Liver (tissue), 9 donors: ENCODE data around the gene RFX8. TPM values are rescaled to one million over a fixed set of nuclear protein-coding genes. Genes with fewer than 3 reads are reported as not detected.

Experiments used
- DNase-seq: peaks from one replicate; pipeline ENCODE4 v3.0.0-alpha.2; 2017; ENCODE audit warnings: low spot score
- H3K27ac ChIP-seq, 2 donors: one replicate each; pipeline ENCODE4 v1.7.0; 2013; ENCODE audit warnings: inconsistent platforms in 2 of 2, low read length in 2 of 2, control low read depth in 1 of 2, low read depth in 1 of 2, mild to moderate bottlenecking in 1 of 2
- H3K27me3 ChIP-seq, 4 donors: one replicate each; pipeline versions ENCODE4 v1.6.1 to v1.7.0; 2013; ENCODE audit warnings: low read length in 3 of 4, inconsistent platforms in 1 of 4, mild to moderate bottlenecking in 1 of 4, moderate library complexity in 1 of 4; ENCODE audit not compliant: control insufficient read depth in 4 of 4, insufficient read depth in 4 of 4
- H3K36me3 ChIP-seq, 4 donors: one replicate each; pipeline versions ENCODE4 v1.6.1 to v1.7.0; 2013; ENCODE audit warnings: low read length in 3 of 4, mild to moderate bottlenecking in 3 of 4, low read depth in 1 of 4, moderate library complexity in 1 of 4; ENCODE audit not compliant: control insufficient read depth in 4 of 4, insufficient read depth in 3 of 4
- H3K4me1 ChIP-seq, 4 donors: one replicate each; pipeline versions ENCODE4 v1.6.1 to v1.7.0; 2013; ENCODE audit warnings: low read length in 3 of 4, mild to moderate bottlenecking in 3 of 4, moderate library complexity in 1 of 4; ENCODE audit not compliant: control insufficient read depth in 4 of 4, insufficient read depth in 4 of 4
- H3K4me3 ChIP-seq, 3 donors: one replicate each; pipeline versions ENCODE4 v1.6.1 to v1.7.0; 2013; ENCODE audit warnings: low read length in 3 of 3, control low read depth in 1 of 3, low read depth in 1 of 3, mild to moderate bottlenecking in 1 of 3
- H3K9ac ChIP-seq, 2 donors: one replicate each; pipeline ENCODE4 v1.7.0; 2013; ENCODE audit warnings: low read length in 2 of 2, mild to moderate bottlenecking in 2 of 2, moderate library complexity in 2 of 2, control low read depth in 1 of 2, low read depth in 1 of 2
- H3K9me3 ChIP-seq, 4 donors: one replicate each; pipeline versions ENCODE4 v1.6.1 to v1.7.0; 2013; ENCODE audit warnings: low read length in 3 of 4; ENCODE audit not compliant: control insufficient read depth in 4 of 4
- ATF3 ChIP-seq: IDR thresholded peaks from 2 replicates; pipeline ENCODE4 v1.6.1; 2016; ENCODE audit warnings: antibody characterized with exemption
- CTCF ChIP-seq: fragments of 150-350 bp; IDR thresholded peaks from 2 replicates; pipeline ENCODE4 v1.5.1; 2017; ENCODE audit warnings: improper control_type of control experiment, low read depth, low read length; ENCODE audit not compliant: missing input control
- EGR1 ChIP-seq, 2 donors: IDR thresholded peaks; 2 replicates each; pipeline ENCODE4 v1.6.1; 2016 to 2018; ENCODE audit warnings: antibody characterized with exemption in 2 of 2, low read depth in 2 of 2
- FOXA1 ChIP-seq: IDR thresholded peaks from 2 replicates; pipeline ENCODE4 v1.6.1; 2016; ENCODE audit warnings: antibody characterized with exemption
- FOXA2 ChIP-seq: IDR thresholded peaks from 2 replicates; pipeline ENCODE4 v1.6.1; 2016; ENCODE audit warnings: antibody characterized with exemption
- GABPA ChIP-seq, 2 donors: IDR thresholded peaks in 1 of 2; conservative IDR thresholded peaks in 1 of 2; 2 replicates each; pipeline ENCODE4 v1.6.1; 2016; ENCODE audit warnings: antibody characterized with exemption in 2 of 2, mild to moderate bottlenecking in 1 of 2, moderate library complexity in 1 of 2
- HNF4A ChIP-seq, 2 donors: conservative IDR thresholded peaks; 2 replicates each; pipeline ENCODE4 v1.6.1; 2016; ENCODE audit warnings: antibody characterized with exemption in 2 of 2, mild to moderate bottlenecking in 2 of 2
- JUND ChIP-seq, 2 donors: IDR thresholded peaks; 2 replicates each; pipeline ENCODE4 v1.6.1; 2016; ENCODE audit warnings: antibody characterized with exemption in 2 of 2
- MAX ChIP-seq: IDR thresholded peaks from 2 replicates; pipeline ENCODE4 v1.6.1; 2016; ENCODE audit warnings: antibody characterized with exemption
- NR2F2 ChIP-seq: IDR thresholded peaks from 2 replicates; pipeline ENCODE4 v1.6.1; 2016; ENCODE audit warnings: antibody characterized with exemption
- REST ChIP-seq: IDR thresholded peaks from 2 replicates; pipeline ENCODE4 v1.6.1; 2016; ENCODE audit warnings: antibody characterized with exemption, mild to moderate bottlenecking
- RXRA ChIP-seq, 2 donors: IDR thresholded peaks; 2 replicates each; pipeline ENCODE4 v1.6.1; 2017 to 2018; ENCODE audit warnings: antibody characterized with exemption in 2 of 2, mild to moderate bottlenecking in 1 of 2
- SP1 ChIP-seq: IDR thresholded peaks from 2 replicates; pipeline ENCODE4 v1.6.1; 2018; ENCODE audit warnings: antibody characterized with exemption, mild to moderate bottlenecking
- TAF1 ChIP-seq: conservative IDR thresholded peaks from 2 replicates; pipeline ENCODE4 v1.6.1; 2016; ENCODE audit warnings: antibody characterized with exemption, mild to moderate bottlenecking
- YY1 ChIP-seq: IDR thresholded peaks from 2 replicates; pipeline ENCODE4 v1.6.1; 2016; ENCODE audit warnings: antibody characterized with exemption, mild to moderate bottlenecking
- WGBS: extraction: QIAGEN DNeasy Blood & Tissue Kit; methylation state at CpG from one replicate; pipeline ENCODE4 v1.1.7; 2013; 5-methylcytosine and 5-hydroxymethylcytosine counted together
- polyA plus RNA-seq, 2 donors: library from polyadenylated mRNA; stranded (reverse) in 1 of 2; unstranded in 1 of 2; fragments of 200-250 nt in 1 of 2; fragments of >200 nt in 1 of 2; fragmentation: Nextera tagmentation in 1 of 2; extraction: Ambion mirVana in 1 of 2; gene quantifications; one replicate each; pipeline versions ENCODE4 v1.2.1 to v1.2.3, GENCODE V29; 2013 to 2015
- total RNA-seq, 2 donors: library from RNA; depleted of rRNA; stranded (reverse); fragments of >200 nt; gene quantifications; one replicate each; pipeline ENCODE4 v1.2.3, GENCODE V29; 2014
- donor health status: healthy.
- donor health status: healthy.
- donor health status: healthy.
- donor health status: healthy.
- donor health status: healthy.

Gene RFX8
- total and polyA plus RNA-seq, 4 donors: 0.08 to 0.09 (median 0.09) TPM; not detected in 1

- WGBS: 83% methylated on average over 4 of the region's 4 CpGs
- no peaks in the 10 kb centered on the region for H3K36me3 ChIP-seq
Measured at GRCh38 chr2:101431486-101431885, 43.4 kb downstream of the RFX8 start.

More at GRCh38 chr2:101431486-101431885, 43.4 kb downstream of the RFX8 start:
- Histone ChIP-seq H3K9me3 (no peaks in the 10 kb centered on the region), H3K4me1 (no peaks in the 10 kb centered on the region), H3K4me3 (no peak overlapping the region), H3K9ac (no peak overlapping the region), H3K27ac (no peak overlapping the region), H3K27me3 (peaks cover 0 to 2% (median 0%) of the 10 kb centered on the region in 4 donors)
- no peak for DNase-seq
- no peak for TF ChIP-seq NR2F2
- TF ChIP-seq ATF3: no peak
- TF ChIP-seq GABPA (IDR thresholded peaks at IDR 0.05 in 1 of 2, conservative IDR thresholded peaks at IDR 0.05 in 1 of 2): no peak
- TF ChIP-seq RXRA (IDR thresholded peaks at IDR 0.05): no peak
- TF ChIP-seq HNF4A (conservative IDR thresholded peaks at IDR 0.05): no peak
- TF ChIP-seq JUND (IDR thresholded peaks at IDR 0.05): no peak
- no peak for TF ChIP-seq FOXA2
- TF ChIP-seq MAX: no peak
- no peak for TF ChIP-seq SP1
- no peak for TF ChIP-seq YY1
- TF ChIP-seq EGR1 (IDR thresholded peaks at IDR 0.05; ENCODE audit: low read depth in 2 of 2): no peak
- no peak for TF ChIP-seq CTCF
- TF ChIP-seq TAF1: no peak
- TF ChIP-seq REST: no peak
- no peak for TF ChIP-seq FOXA1
